ENCODE results near the gene TIMP3. TPM values are rescaled to one million over a fixed set of nuclear protein-coding genes. Genes with fewer than 3 reads are reported as not detected.

Gene TIMP3
- total and polyA plus RNA-seq, 9 donors: 96.6 to 196 (median 119) TPM

- Histone ChIP-seq H3K27ac (ENCODE audit: low read length) (no peak overlapping the region), H3K9me3 (replicated peaks; ENCODE audit: control insufficient read depth, low read depth, low read length) (no peaks in the 10 kb centered on the region), H3K27me3 (ENCODE audit: control insufficient read depth, insufficient read depth, low read length) (no peaks in the 10 kb centered on the region), H3K4me3 (ENCODE audit: low read length) (no peak overlapping the region), H3K4me1 (ENCODE audit: control insufficient read depth, insufficient read depth, low read length) (peaks cover 35% of the 10 kb centered on the region), H3K36me3 (ENCODE audit: control insufficient read depth, insufficient read depth, low read length) (no peaks in the 10 kb centered on the region)
- no peak for DNase-seq
- WGBS (ENCODE audit: insufficient coverage): 91% methylated on average over 4 of the region's 4 CpGs
Observed at GRCh38 chr22:32795214-32795596, 6.3 kb upstream of the TIMP3 start.

GRCh38 chr22:32796865-32797573 lies 4.5 kb upstream of the TIMP3 start:
- no peak overlapping the region for H3K27ac ChIP-seq (ENCODE audit: low read length)
- peak; percentile 83 for DNase-seq
- WGBS (ENCODE audit: insufficient coverage): 2% methylated on average over 8 of the region's 17 CpGs

GRCh38 chr22:32799496-32799895 lies 2.0 kb upstream of the TIMP3 start:
- H3K36me3 ChIP-seq (ENCODE audit: control insufficient read depth, insufficient read depth, low read length): peaks cover 3% of the 10 kb centered on the region
- no peak for DNase-seq
- peak overlapping the region; percentile 94 for H3K27ac ChIP-seq (ENCODE audit: low read length)
- no peak overlapping the region for H3K4me3 ChIP-seq (ENCODE audit: low read length)
- 80% methylated on average over 1 of the region's 6 CpGs for WGBS (ENCODE audit: insufficient coverage)
- H3K4me1 ChIP-seq (ENCODE audit: control insufficient read depth, insufficient read depth, low read length): peaks cover 54% of the 10 kb centered on the region
- no peaks in the 10 kb centered on the region for H3K9me3 ChIP-seq (replicated peaks; ENCODE audit: control insufficient read depth, low read depth, low read length)
- peaks cover 2% of the 10 kb centered on the region for H3K27me3 ChIP-seq (ENCODE audit: control insufficient read depth, insufficient read depth, low read length)

More at GRCh38 chr22:32796865-32797573, 4.5 kb upstream of the TIMP3 start:
- no peaks in the 10 kb centered on the region for H3K9me3 ChIP-seq (replicated peaks; ENCODE audit: control insufficient read depth, low read depth, low read length)
- peaks cover 46% of the 10 kb centered on the region for H3K4me1 ChIP-seq (ENCODE audit: control insufficient read depth, insufficient read depth, low read length)
- H3K36me3 ChIP-seq (ENCODE audit: control insufficient read depth, insufficient read depth, low read length): no peaks in the 10 kb centered on the region
- H3K4me3 ChIP-seq (ENCODE audit: low read length): no peak overlapping the region
- H3K27me3 ChIP-seq (ENCODE audit: control insufficient read depth, insufficient read depth, low read length): peaks cover 2% of the 10 kb centered on the region

GRCh38 chr22:32800158-32800882 lies 1.2 kb upstream of the TIMP3 start:
- Histone ChIP-seq H3K27me3 (ENCODE audit: control insufficient read depth, insufficient read depth, low read length) (peaks cover 2% of the 10 kb centered on the region), H3K4me1 (ENCODE audit: control insufficient read depth, insufficient read depth, low read length) (peaks cover 54% of the 10 kb centered on the region), H3K4me3 (ENCODE audit: low read length) (no peak overlapping the region), H3K9me3 (replicated peaks; ENCODE audit: control insufficient read depth, low read depth, low read length) (no peaks in the 10 kb centered on the region), H3K27ac (ENCODE audit: low read length) (peak overlapping the region; percentile 94), H3K36me3 (ENCODE audit: control insufficient read depth, insufficient read depth, low read length) (peaks cover 6% of the 10 kb centered on the region)
- DNase-seq: peak; percentile 93
- 71% methylated on average over 2 of the region's 8 CpGs for WGBS (ENCODE audit: insufficient coverage)

GRCh38 chr22:32800994-32801536 lies 440 bp upstream of the TIMP3 start:
- WGBS (ENCODE audit: insufficient coverage): 1% methylated on average over 16 of the region's 21 CpGs
- peak overlapping the region; percentile 95 for H3K4me3 ChIP-seq (ENCODE audit: low read length)
- peaks cover 54% of the 10 kb centered on the region for H3K4me1 ChIP-seq (ENCODE audit: control insufficient read depth, insufficient read depth, low read length)
- H3K27me3 ChIP-seq (ENCODE audit: control insufficient read depth, insufficient read depth, low read length): peaks cover 2% of the 10 kb centered on the region
- H3K9me3 ChIP-seq (replicated peaks; ENCODE audit: control insufficient read depth, low read depth, low read length): no peaks in the 10 kb centered on the region
- DNase-seq: peak; percentile 77
- H3K27ac ChIP-seq (ENCODE audit: low read length): peak overlapping the region; percentile 94
- H3K36me3 ChIP-seq (ENCODE audit: control insufficient read depth, insufficient read depth, low read length): peaks cover 8% of the 10 kb centered on the region

GRCh38 chr22:32802237-32802765 lies 796 bp downstream of the TIMP3 start:
- peak overlapping the region; percentile 95 for H3K4me3 ChIP-seq (ENCODE audit: low read length)
- peak overlapping the region; percentile 71 for H3K27ac ChIP-seq (ENCODE audit: low read length)
- peaks cover 8% of the 10 kb centered on the region for H3K36me3 ChIP-seq (ENCODE audit: control insufficient read depth, insufficient read depth, low read length)
- no peaks in the 10 kb centered on the region for H3K9me3 ChIP-seq (replicated peaks; ENCODE audit: control insufficient read depth, low read depth, low read length)
- 0% methylated on average over 5 of the region's 15 CpGs for WGBS (ENCODE audit: insufficient coverage)
- H3K27me3 ChIP-seq (ENCODE audit: control insufficient read depth, insufficient read depth, low read length): peaks cover 2% of the 10 kb centered on the region
- peaks cover 49% of the 10 kb centered on the region for H3K4me1 ChIP-seq (ENCODE audit: control insufficient read depth, insufficient read depth, low read length)
- peak; percentile 78 for DNase-seq

- Histone ChIP-seq H3K4me3 (ENCODE audit: low read length) (peak overlapping the region; percentile 95), H3K27me3 (ENCODE audit: control insufficient read depth, insufficient read depth, low read length) (peaks cover 2% of the 10 kb centered on the region), H3K9me3 (replicated peaks; ENCODE audit: control insufficient read depth, low read depth, low read length) (no peaks in the 10 kb centered on the region), H3K27ac (ENCODE audit: low read length) (peak overlapping the region; percentile 71), H3K36me3 (ENCODE audit: control insufficient read depth, insufficient read depth, low read length) (peaks cover 8% of the 10 kb centered on the region), H3K4me1 (ENCODE audit: control insufficient read depth, insufficient read depth, low read length) (peaks cover 50% of the 10 kb centered on the region)
- 12% methylated on average over 5 of the region's 7 CpGs for WGBS (ENCODE audit: insufficient coverage)
- DNase-seq: peak; percentile 41
Observed at GRCh38 chr22:32803020-32803737, 1.7 kb downstream of the TIMP3 start.

GRCh38 chr22:32803738-32804435 lies 2.4 kb downstream of the TIMP3 start:
- Histone ChIP-seq H3K9me3 (replicated peaks; ENCODE audit: control insufficient read depth, low read depth, low read length) (no peaks in the 10 kb centered on the region), H3K4me1 (ENCODE audit: control insufficient read depth, insufficient read depth, low read length) (peaks cover 57% of the 10 kb centered on the region), H3K36me3 (ENCODE audit: control insufficient read depth, insufficient read depth, low read length) (peaks cover 13% of the 10 kb centered on the region), H3K27me3 (ENCODE audit: control insufficient read depth, insufficient read depth, low read length) (peaks cover 2% of the 10 kb centered on the region), H3K27ac (ENCODE audit: low read length) (peak overlapping the region; percentile 71), H3K4me3 (ENCODE audit: low read length) (peak overlapping the region; percentile 95)
- DNase-seq: peak; percentile 62
- 23% methylated on average over 11 of the region's 13 CpGs for WGBS (ENCODE audit: insufficient coverage)

GRCh38 chr22:32804531-32805360 lies 3.2 kb downstream of the TIMP3 start:
- Histone ChIP-seq H3K4me1 (ENCODE audit: control insufficient read depth, insufficient read depth, low read length) (peaks cover 60% of the 10 kb centered on the region), H3K4me3 (ENCODE audit: low read length) (peak overlapping the region; percentile 95), H3K27me3 (ENCODE audit: control insufficient read depth, insufficient read depth, low read length) (peaks cover 2% of the 10 kb centered on the region), H3K27ac (ENCODE audit: low read length) (peak overlapping the region; percentile 1), H3K9me3 (replicated peaks; ENCODE audit: control insufficient read depth, low read depth, low read length) (no peaks in the 10 kb centered on the region), H3K36me3 (ENCODE audit: control insufficient read depth, insufficient read depth, low read length) (peaks cover 16% of the 10 kb centered on the region)
- WGBS (ENCODE audit: insufficient coverage): 51% methylated on average over 7 of the region's 14 CpGs
- peak; percentile 47 for DNase-seq
